ENCODE measurements around the gene HOXC13.
A peak's percentile ranks its signal among the peaks of the same experiment; 100 is the strongest.

HOXC13 gene

DNA sequence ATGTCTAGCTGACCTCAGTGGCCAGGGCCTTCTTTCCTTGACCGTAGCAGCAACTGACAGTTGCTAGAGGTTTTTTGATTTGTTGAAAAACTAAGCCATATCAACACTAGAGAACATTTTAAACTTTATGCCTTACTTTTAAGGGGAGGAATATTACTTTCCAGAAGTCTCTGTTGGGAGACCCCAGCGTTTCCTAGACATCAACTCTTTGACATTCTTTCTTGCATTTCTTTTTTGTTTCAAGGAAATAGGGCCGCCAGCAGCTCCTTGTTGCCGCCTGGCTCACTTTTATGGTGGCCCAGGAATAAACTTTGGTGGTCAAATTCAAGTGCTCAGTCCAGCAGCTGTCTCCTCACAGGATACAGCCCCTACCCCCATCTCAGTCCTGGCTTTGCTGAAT, 31.8 kb downstream of the HOXC13 start:
- H3K4me3 ChIP-seq (ENCODE audit: low read depth, low read length): no peak overlapping the region
- no peaks in the 10 kb centered on the region for H3K36me3 ChIP-seq
- peaks cover 28% of the 10 kb centered on the region for H3K27me3 ChIP-seq
- no peaks in the 10 kb centered on the region for H3K9me3 ChIP-seq
- TF ChIP-seq, protein P1, sequence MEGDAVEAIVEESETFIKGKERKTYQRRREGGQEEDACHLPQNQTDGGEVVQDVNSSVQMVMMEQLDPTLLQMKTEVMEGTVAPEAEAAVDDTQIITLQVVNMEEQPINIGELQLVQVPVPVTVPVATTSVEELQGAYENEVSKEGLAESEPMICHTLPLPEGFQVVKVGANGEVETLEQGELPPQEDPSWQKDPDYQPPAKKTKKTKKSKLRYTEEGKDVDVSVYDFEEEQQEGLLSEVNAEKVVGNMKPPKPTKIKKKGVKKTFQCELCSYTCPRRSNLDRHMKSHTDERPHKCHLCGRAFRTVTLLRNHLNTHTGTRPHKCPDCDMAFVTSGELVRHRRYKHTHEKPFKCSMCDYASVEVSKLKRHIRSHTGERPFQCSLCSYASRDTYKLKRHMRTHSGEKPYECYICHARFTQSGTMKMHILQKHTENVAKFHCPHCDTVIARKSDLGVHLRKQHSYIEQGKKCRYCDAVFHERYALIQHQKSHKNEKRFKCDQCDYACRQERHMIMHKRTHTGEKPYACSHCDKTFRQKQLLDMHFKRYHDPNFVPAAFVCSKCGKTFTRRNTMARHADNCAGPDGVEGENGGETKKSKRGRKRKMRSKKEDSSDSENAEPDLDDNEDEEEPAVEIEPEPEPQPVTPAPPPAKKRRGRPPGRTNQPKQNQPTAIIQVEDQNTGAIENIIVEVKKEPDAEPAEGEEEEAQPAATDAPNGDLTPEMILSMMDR (IDR thresholded peaks at IDR 0.05; ENCODE audit: low read depth, low read length): no peak
- DNase-seq: no peak
- H3K4me1 ChIP-seq: peaks cover 26% of the 10 kb centered on the region

DNA sequence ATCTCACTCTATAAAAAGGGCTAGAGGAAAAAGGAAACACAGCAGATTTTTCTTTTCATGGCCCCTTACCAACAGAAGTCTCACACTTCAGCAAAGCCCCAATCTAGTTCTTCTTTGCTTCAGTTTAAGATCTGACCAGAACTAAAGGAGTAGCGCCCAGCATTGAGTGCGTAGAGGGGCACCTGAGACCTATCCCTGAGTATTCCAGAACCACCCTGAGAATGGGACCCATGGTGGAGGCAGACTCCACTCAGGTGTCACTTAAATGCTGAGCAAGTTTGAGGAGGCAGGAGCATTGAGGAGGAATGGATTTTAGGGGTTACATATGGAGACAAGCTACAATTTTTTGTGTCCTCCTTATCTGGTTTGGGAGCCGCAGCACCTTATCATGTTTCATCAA, 32.5 kb downstream of the HOXC13 start:
- no peak overlapping the region for H3K4me3 ChIP-seq (ENCODE audit: low read depth, low read length)
- TF ChIP-seq, protein P1 (IDR thresholded peaks at IDR 0.05; ENCODE audit: low read depth, low read length): no peak

DNA sequence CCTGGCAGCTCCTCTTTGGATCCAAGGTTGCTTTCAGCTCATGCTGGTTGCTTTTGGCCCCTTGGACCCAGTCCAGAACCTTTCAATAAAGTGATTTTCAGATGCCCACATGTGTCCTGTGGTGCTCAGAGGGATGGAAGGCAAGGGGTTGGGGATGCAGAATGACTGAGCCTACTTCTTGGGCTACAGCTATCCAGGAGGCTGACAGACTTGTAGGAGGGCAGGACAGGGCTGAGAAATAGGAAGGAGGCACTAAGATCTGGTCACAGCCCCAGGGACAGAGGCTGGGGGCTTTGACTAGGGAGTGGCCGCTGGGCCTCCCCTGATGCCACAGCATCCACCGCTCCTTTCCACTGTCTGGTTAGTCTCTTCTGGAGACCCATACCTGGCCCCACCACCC, 33.1 kb downstream of the HOXC13 start:
- H3K9me3 ChIP-seq: no peaks in the 10 kb centered on the region
- H3K4me3 ChIP-seq (ENCODE audit: low read depth, low read length): no peak overlapping the region
- no peak for DNase-seq
- peaks cover 25% of the 10 kb centered on the region for H3K4me1 ChIP-seq
- TF ChIP-seq, protein P1 (IDR thresholded peaks at IDR 0.05; ENCODE audit: low read depth, low read length): no peak
- no peaks in the 10 kb centered on the region for H3K36me3 ChIP-seq
- H3K27me3 ChIP-seq: peaks cover 23% of the 10 kb centered on the region

More for the DNA sequence above, 32.5 kb downstream of the HOXC13 start:
- Histone ChIP-seq H3K4me1 (peaks cover 25% of the 10 kb centered on the region), H3K9me3 (no peaks in the 10 kb centered on the region), H3K36me3 (no peaks in the 10 kb centered on the region), H3K27me3 (peaks cover 28% of the 10 kb centered on the region)
- no peak for DNase-seq

DNA sequence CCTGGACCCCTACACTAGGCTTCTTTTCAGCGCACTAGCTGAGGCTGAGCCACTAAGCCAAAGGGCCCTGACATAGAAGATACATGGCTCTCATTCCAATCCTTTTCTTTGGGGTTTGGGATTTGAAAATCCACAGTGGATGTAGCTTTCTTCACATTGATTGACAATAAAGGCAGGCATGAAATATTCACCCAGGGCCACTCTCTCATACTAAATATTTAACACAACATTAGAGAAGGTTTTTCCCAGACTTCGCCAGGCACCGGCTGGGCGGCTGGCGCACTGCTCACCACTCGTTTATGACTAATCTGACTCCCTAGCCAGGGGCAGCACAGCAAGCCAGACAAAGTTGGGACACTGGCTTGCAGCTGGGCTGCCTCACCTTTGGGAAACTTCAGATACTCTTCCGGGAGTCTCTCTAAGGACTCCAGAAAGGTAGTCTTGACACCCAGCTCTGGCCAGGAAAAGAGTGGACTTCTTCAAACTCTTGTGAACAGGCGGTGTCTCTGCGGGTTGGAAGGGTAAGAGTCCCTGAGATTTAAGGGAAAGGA, 33.6 kb downstream of the HOXC13 start:
- H3K4me3 ChIP-seq (ENCODE audit: low read depth, low read length): no peak overlapping the region
- DNase-seq: no peak
- peaks cover 25% of the 10 kb centered on the region for H3K4me1 ChIP-seq
- H3K27me3 ChIP-seq: peaks cover 23% of the 10 kb centered on the region
- no peaks in the 10 kb centered on the region for H3K9me3 ChIP-seq
- TF ChIP-seq, protein P1 (IDR thresholded peaks at IDR 0.05; ENCODE audit: low read depth, low read length): no peak
- H3K36me3 ChIP-seq: no peaks in the 10 kb centered on the region

DNA sequence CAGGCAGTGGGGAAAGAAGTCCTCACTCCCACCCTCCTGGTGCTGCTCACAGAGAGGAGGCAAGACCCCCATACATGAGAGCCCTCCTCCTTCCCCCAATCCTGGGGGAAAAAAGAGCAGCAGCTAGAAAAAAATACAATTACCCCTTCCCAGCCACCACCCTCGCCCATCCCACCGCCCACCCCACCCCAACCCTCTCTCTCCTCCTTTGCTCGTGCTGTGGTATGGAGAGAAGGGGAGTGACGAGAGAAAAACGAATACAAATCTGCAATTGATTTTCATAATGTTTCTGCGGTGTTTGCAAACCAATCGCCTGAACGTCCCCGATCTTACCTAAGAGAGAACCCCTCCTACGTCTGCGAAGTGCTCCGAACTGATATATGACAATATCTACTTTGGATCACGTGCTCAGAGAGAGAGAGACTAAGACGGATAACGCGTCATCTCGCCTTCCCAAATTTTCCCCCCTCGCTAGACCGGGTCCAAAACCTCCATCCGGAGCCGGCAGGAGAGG, 34.1 kb downstream of the HOXC13 start, which contains the start of gene HOXC11:
Gene HOXC11, plus strand, starts transcription at position 405 of the 514 bp plus-strand sequence. CDS start 116 bp downstream, outside the sequence.
- H3K4me1 ChIP-seq: peaks cover 20% of the 10 kb centered on the region
- TF ChIP-seq, protein P1 (IDR thresholded peaks at IDR 0.05; ENCODE audit: low read depth, low read length): no peak
- no peak for DNase-seq
- no peaks in the 10 kb centered on the region for H3K36me3 ChIP-seq
- no peaks in the 10 kb centered on the region for H3K9me3 ChIP-seq
- H3K4me3 ChIP-seq (ENCODE audit: low read depth, low read length): peak within 1 kb of the TSS; percentile 70
- peaks cover 23% of the 10 kb centered on the region for H3K27me3 ChIP-seq

DNA sequence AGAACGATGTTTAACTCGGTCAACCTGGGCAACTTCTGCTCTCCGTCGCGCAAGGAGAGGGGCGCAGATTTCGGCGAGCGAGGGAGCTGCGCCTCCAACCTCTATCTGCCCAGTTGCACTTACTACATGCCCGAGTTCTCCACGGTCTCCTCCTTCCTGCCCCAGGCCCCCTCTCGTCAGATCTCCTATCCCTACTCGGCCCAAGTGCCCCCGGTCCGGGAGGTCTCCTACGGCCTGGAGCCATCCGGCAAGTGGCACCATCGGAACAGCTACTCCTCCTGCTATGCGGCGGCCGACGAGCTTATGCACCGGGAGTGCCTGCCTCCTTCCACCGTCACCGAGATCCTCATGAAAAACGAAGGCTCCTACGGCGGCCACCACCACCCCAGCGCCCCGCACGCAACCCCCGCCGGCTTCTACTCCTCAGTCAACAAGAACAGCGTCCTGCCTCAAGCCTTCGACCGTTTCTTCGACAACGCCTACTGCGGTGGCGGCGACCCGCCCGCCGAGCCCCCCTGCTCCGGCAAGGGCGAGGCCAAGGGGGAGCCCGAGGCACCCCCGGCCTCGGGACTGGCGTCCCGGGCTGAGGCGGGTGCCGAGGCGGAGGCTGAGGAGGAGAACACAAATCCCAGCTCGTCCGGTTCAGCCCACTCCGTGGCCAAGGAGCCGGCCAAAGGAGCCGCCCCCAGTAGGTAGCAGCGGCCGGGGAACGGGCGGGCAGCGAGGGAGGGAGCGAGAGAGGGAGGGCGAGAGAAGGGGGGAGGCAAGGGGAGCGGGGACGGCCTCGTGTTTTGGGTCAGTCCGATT, 34.8 kb downstream of the HOXC13 start:
- Histone ChIP-seq H3K4me1 (peaks cover 13% of the 10 kb centered on the region), H3K9me3 (no peaks in the 10 kb centered on the region), H3K4me3 (ENCODE audit: low read depth, low read length) (peak overlapping the region; percentile 70), H3K36me3 (no peaks in the 10 kb centered on the region), H3K27me3 (peaks cover 23% of the 10 kb centered on the region)
- DNase-seq: no peak
- TF ChIP-seq, protein P1 (IDR thresholded peaks at IDR 0.05; ENCODE audit: low read depth, low read length): no peak
